Kidney glomerular epithelial cell (primary cell): ENCODE data around the gene NCAM1.

Experiments used
- DNase-seq: peaks from one replicate; lab custom pipeline; 2025; lab: John Stamatoyannopoulos, UW

NCAM1 gene

DNA sequence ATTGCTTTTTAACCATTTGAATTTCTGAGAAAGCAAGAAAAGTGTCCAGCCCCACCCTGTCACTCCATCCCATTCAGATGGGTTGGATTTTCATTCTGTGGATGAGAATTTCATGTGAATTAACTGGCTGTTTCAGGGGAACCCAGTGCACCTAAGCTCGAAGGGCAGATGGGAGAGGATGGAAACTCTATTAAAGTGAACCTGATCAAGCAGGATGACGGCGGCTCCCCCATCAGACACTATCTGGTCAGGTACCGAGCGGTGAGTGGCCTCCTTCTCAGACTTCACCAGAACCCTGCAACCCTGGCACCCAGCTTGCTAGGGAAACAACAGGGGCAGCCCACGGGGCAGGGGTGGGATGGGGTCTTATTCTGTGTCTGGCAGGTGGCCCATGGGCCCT is 294.5 kb downstream of the NCAM1 start:
- DNase-seq = no peak

DNA sequence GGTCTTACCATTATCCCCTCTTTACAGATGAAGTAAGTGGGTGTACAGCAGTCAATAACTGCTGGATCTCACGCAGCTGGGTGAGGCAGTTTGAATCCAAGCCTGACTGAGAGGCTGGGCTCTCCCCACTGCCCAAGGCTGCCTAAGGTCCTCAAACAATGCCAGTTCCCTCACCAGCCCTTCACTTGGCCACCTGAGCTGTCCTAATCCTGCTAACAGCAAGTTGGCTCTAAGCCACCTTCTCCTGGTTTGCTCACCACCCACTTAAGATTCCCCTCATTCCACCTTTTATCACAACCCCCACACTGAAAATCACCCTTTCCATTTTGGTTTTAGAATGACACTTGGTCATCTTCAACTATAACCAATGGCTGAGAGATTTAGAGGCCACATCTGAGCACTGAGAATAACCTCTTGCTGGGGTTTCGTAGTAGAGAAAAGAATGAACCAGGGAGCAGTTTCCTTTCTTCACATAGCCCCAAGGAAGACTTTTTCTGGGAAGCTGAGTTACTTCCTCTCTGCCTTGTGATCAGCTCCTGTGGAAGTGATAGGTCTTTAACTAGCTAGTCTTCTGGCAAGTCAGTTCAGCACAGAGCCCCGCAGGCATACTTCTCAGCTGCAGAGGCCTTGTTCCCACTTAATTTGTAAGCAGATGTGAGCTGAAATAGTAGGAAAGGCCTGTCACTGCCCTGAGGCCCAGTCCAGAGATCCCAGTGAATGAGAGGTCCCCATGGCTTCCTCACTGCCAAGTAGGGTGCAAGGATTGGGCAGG is 295.4 kb downstream of the NCAM1 start:
- no peak for DNase-seq

DNA sequence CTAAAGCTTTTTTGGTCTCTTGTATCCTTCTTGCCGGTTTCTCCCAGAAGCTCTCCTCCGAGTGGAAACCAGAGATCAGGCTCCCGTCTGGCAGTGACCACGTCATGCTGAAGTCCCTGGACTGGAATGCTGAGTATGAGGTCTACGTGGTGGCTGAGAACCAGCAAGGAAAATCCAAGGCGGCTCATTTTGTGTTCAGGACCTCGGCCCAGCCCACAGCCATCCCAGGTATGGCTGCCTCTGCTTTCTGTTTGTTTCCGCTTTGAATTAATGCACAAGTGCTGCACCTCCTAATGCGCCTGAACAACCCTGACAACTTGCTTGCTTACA is 298.8 kb downstream of the NCAM1 start:
- DNase-seq = no peak

DNA sequence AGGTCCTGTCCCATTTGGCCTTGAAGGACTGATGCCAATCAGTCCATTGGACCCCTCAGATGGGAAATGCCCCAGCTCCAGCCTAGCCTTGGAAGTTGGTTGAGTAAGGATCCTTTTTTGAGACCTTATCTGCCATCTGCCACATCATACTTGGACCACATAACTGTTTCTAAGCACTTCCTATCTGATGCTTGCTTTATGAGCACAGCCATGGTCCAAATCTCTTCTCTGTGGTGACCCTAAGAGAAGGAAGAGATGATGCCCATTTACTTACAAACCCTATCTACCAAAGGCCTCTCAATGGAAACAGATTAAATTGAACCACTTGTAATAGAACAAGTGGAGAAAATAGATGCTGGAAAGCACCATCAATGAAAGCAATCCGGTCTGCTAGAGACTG is 299.3 kb downstream of the NCAM1 start:
- no peak for DNase-seq

DNA sequence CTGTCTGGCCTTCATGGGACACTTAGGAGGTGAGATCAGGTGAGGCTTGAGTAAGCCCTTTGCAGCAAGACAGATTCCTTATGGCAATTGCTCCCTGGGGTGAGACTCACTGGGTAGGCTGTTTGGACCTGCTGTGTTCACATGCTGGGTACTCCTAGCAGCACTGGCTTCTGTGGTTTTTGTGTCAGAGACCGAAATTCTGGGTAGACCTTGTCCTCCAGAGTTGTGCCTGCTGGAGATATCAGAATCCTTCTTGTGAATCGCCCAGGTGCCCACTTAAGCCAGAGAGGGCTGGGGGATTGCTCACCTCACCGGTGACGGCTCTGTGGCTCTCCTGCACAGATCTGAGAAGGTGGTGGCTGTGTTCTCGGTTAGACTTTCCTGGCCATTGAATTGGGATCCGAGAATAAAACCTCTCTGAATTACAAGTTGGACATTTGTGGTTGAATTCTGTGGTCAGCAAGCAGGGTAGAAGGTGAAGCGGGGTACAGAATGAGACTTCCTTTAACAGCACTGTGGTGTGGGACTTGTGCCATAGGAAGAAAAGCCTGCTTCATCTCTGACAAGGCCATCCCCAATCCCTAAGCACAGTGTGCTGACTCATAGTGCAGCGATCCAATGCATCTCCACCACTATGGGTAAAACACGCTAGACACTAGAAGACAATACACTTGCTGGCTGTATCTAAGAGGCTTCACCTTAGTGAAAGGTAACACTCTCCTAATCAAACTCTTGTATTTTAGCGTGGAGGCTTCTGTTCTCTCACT is 300.7 kb downstream of the NCAM1 start:
- no peak for DNase-seq

DNA sequence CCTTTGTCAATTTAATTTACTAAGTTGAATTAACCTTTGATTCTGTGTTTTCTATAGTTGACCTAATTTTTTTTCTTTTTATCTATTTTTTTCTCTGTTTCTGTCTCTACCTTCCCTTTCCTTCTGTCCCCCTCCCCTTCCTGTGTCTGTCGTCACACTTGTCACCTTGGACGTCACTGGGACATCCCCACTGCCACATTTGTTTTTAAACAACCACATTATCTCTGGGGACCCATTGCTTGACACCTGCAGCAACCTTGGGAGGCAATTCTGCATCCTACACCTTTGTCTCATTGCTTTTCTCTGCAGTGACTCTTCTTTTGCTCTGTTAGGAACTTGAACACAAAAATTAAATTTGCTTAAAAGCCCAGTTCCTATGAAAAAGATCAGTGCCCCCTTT is 301.4 kb downstream of the NCAM1 start:
- DNase-seq = no peak

DNA sequence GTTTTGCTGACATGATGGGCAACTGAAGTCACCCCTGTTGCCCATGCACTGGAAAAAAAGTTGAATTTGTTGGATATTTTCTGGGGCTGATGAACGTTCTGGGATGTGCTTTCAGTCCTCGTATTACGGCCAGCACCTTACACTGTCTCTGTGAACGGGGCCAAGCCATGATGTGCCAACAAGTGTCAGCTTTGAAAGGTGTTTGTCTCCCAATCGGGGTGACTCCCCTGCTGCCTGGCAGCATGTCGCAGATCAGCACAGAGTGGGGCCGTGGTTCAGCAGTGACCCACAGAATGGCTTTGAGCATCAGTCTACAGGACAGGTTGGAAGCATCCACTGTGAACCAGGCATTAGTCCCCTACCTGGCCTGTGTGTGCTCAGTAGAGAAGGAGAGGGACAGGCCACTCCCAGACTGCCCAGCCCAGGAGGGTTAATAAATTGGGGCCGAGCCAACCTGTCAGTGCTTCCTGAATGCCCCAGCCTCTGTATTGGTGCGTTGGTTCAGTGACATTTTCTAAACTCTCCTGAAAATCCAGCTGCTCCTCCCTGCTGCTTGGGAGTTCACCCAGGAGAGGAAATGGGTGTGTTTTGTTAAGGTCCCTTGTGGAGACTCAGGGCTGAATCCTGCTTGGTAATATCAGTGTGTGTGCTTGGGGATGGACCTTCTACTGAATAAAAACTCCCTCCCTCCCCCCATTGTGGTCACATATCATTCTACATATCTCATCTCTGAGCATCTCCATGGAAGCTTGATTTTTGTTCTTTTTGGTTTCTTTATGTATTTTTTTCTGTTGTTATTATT is 302.4 kb downstream of the NCAM1 start:
- DNase-seq = no peak

DNA sequence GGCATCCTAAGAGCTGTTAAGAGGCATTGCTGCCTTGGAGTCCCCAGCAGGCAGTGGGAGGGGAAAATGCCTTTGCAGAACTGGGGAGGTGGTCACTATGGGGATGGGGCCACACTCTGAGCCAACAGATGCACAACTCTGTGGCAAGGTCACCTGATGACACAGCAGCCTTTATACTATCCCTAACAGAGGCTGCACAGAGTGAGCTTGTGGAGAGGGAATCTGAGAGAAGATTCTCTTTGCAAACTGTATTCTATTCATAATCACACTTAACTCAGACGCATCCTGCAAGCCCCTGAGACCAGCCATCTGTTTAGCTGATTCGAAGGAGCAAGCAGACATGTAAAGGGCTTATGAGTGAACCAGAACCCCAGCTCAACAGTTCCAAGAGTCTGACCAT is 304.1 kb downstream of the NCAM1 start:
- no peak for DNase-seq

DNA sequence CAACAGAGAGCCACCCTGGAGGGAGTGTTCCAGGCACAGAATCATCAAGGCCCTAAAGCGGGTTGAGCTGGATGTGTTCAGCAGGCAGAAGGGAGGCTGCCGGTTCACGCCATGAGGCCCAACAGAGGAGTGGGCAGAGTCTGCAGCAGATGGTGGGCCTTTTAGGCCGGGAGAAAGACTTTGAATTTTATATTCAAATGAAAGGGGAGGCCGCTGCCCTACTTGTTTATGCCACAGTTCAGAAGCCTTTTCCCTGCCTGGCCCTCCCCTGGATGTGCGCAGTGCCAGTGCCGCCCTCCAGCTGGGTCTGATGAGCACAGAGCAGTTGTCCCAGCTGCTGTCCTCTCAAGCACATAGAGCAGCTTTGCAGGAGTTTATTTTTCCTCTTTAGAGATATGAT is 306.3 kb downstream of the NCAM1 start:
- no peak for DNase-seq

DNA sequence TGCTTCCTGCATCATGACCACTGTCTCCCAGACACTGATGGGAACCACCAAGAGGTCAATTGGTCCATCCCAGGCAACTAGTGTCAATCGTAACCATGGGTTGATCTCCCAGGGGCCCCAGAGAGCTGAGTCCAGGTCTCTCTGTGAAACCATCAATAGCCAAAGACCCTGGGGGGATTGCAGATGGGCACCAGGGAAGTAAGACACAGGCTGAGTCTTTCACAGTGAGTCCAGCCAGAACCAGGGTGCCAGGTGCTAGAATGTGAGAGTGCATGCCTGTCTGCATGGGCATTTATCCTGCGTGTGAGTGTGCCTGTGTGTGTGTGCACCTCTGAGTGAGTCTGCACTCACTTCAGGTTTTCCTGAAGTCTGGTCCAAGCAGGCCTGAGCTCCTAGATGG is 307.9 kb downstream of the NCAM1 start:
- no peak for DNase-seq

DNA sequence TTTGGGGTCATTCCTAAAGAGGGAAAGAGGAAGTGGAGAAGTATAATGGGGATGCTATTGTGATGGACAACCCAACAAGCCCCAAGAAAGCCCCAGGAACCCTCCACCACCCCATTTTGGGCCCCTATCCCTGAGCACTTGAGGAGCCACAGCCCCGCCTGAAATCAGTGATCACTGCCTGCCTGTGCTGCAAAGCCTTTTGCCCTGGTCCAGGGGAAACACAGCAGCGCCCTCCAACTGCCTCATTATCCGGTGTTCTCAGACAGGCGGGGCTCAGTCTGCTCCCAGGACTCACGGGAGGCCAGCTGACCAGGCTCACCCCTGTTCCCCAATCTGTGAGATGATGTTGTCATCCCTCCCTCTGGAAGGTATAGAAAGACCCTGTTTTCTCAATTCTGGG is 308.4 kb downstream of the NCAM1 start:
- no peak for DNase-seq

DNA sequence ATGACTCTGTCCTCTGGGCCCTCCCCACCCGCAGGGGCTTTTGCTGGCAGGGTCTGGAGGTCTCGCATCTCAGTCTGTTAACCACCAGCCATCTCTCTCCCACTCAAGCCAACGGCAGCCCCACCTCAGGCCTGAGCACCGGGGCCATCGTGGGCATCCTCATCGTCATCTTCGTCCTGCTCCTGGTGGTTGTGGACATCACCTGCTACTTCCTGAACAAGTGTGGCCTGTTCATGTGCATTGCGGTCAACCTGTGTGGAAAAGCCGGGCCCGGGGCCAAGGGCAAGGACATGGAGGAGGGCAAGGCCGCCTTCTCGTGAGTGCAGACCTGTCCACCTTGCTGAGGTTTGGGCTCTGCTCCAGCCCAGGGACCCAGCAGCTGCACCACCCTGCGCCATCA is 308.9 kb downstream of the NCAM1 start:
- DNase-seq = no peak

DNA sequence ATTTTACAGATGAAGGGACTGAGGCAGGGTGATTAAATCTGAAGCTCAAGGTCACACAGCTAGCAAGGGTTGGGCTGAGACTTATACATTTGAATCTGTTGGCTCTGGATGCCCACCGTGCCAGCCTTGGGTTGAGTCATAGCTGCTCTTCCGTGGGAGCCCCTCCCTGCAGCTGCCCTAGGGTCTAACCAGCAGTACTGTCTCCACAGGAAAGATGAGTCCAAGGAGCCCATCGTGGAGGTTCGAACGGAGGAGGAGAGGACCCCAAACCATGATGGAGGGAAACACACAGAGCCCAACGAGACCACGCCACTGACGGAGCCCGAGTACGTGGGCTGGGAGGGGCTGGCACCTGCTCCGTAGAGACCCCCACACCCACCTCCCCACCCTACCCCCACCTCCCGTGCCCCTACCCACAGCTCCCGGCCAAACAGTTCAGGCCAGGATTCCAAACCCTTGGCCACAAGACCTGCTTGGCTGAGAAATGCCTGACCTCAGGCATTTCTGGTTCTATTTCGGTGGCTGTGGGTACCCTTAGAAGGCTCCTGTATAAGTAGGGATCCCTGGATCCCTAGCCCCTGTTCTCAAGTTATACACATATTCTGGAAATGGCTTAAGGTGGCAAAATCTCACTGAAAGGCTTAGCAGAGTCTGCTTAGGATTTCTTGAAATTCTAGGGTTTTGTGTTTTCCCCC is 310.5 kb downstream of the NCAM1 start:
- DNase-seq = no peak

DNA sequence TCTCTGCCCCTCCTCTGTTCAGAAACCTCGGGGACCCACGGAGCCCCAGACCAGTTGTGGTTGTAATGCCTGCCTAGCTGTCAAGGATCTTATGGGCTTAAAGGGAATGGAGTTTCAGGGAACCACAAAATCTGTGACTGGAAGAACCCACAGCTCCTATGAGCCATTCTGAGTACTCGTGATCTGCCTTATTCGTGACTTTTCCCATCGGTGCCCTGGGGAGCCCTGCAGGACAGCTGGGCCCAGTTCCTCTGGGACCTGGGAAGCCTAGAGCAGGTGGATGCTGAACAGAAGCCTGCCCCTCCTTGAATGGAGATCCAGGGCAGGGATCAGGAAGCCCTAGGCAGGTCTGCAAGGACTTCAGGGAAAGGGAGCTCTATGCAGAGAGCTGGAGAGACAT is 311.1 kb downstream of the NCAM1 start:
- DNase-seq = no peak

DNA sequence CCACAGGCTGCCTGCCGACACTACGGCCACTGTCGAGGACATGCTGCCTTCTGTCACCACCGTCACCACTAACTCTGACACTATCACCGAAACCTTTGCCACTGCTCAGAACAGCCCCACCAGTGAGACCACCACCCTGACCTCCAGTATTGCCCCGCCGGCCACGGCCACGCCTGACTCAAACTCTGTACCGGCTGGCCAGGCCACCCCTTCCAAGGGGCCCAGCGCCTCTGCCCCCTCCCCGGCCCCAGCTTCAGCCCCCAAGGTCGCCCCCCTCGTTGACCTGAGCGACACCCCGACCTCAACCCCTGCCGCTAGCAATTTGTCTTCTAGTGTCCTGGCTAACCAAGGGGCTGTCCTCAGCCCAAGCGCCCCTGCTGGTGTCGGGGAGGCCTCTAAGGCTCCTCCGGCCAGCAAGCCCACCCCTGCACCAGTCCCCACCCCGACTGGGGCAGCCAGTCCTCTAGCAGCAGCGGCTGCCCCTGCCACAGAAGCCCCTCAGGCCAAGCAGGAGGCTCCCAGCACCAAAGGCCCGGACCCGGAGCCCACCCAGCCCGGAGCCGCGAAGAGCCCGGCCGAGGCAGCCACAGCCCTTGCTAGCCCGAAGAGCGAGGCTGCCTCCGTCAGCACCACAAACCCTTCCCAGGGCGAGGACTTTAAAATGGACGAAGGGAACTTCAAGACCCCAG is 311.9 kb downstream of the NCAM1 start:
- DNase-seq = no peak

DNA sequence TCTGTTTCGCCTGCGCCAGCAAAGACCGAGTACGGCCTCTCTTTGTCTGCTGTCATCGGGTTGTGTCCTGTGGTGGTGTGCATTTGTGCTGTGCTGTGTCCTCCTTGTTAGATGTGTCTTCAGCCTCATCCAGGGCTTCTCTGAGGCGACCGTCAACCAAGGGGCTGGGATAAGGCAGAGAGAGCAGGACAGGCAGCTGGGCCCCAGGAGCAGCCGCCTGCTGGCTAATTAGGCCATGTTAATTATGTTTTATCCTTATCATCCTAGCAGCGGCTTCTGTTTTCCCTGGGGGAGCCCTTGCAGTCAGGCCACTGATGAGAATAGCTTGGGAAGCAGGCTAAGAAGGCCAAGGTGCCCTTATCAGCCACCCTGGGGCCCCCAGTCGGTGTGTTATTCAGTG is 312.5 kb downstream of the NCAM1 start:
- no peak for DNase-seq

DNA sequence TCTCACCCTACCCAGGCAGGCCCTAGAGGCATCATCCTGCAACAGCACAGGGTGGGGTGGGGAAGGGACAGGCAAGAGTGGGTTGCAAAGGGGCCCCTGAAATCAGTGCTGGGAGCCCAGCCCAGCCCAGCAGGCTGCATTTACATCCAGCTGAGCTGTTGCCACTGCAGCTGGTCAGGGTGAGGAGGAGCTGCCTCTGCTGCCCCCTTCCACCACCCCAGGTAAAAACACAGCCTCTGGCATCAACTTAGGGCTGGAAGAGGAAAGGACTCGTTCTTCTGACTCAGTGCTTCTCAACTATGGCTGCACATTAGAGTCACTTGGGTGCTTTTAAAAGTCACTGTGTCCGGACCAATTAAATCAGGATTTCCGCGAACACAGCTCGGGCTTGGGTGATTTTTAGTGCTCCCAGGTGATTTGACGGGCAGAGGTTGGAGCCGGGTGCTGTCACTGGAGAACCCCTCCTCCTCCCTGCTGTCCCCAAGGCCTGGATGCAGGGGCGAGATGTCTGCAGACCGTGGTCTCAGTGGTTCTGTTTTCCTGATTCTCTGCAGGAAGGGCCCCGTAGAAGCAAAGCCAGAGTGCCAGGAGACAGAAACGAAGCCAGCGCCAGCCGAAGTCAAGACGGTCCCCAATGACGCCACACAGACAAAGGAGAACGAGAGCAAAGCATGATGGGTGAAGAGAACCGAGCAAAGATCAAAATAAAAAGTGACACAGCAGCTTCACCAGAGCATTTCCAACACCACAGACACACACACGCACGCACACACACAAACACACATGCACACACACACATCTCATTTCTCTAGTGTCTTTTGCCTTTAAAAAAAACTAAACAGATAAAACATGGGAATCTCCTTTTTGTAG is 313.7 kb downstream of the NCAM1 start:
- DNase-seq = no peak

DNA sequence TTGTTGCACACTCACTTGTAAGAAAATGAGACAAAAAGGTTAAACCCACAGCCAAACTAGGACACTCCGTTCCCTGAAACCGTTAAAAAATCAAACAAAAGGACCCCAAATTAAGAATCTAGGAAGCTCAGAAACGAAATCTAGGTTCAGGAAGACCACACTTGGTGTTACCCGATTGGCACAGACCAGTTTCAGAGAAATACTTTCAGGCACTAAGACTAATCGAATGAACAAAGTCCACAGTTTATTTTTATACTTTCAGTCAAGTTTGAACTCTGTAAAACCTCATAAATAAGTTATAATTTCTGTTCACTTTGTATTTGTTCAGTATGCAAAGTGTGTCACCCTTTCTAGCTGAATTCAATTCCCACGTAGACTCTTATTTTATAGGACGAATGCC is 314.4 kb downstream of the NCAM1 start:
- no peak for DNase-seq

DNA sequence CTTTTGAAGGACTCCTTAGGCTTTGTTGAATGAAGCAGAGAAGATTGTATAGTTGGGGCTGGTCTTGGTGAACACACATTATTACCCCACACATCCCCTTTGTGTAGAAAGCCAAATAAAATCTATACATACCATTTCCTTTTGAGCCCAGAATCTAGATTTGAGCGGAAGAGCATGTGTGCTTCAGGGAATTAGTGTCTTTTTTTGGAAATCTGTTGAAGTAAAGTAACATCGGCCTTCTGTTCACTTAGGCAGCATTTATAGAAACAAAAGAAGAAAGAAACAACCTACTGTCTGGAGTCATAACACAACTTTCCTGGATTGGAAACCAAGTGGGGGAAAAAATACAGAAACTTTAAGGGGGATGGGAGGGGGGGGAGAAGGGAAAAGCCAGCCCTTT is 315.2 kb downstream of the NCAM1 start:
- no peak for DNase-seq

DNA sequence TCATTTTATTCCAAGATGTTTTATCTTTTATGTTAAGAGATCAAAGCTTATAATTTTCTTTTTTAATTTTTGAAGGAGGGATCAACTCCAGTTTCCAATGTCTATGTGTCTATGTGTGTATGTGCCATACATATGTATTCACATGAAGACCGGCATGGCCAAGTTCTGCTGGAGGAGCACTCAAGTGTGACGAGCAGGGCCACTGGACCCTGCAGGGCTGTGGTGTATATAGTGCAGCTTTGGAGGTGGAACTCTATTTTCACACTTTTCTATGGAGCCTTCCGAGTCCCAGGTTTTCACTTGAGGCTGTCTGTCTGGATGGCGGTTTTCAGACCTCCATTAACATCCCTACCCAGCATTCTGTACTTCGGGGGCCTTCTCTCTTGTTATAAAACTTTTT is 316.7 kb downstream of the NCAM1 start:
- no peak for DNase-seq

DNA sequence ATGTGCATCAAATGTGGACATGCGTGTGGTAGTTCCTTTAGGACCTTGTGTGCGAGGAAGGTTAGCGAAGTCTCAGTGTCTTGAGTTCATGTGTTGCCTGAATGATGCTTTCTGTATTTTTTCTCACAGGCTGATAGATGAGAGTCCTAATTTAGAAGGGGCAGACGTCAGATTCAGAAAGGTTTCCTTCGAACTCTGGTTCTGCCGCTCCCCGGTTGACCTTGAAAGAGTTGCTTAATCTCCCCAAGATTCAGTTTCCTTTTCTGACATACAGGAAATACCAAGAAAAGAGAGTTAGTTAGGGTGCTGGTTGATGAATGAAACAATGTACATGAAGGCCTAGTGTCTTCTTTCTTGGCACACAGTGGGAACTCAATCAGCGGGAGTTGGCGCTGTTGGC is 317.3 kb downstream of the NCAM1 start:
- DNase-seq = no peak
